Neural cell (in vitro differentiated cells): Measurements from ENCODE around the gene ARHGEF38. TPM values are rescaled to one million over a fixed set of nuclear protein-coding genes. Genes with fewer than 3 reads are reported as not detected.

Experiments
- H2AFZ ChIP-seq: fragments of 200-600, 300-800 bp; sonication (generic), shearing (Covaris generic); 2 replicates; pipeline ENCODE4 v1.6.0; 2014; ENCODE audit warnings: low read depth, mild to moderate bottlenecking, antibody characterized with exemption, low read length, moderate library complexity
- H3F3A ChIP-seq: fragments of 200-600 bp; shearing (Covaris generic); 2 replicates; pipeline ENCODE4 v1.6.1; 2016; ENCODE audit warnings: mild to moderate bottlenecking, moderate library complexity, mixed read lengths, antibody characterized with exemption, low read length; ENCODE audit not compliant: insufficient read depth, poor library complexity, severe bottlenecking
- H3K27ac ChIP-seq: fragments of 200-600, 300-800 bp; sonication (generic), shearing (Covaris generic); 2 replicates; pipeline ENCODE4 v1.5.1; 2014; ENCODE audit warnings: mild to moderate bottlenecking, low read length, moderate library complexity
- H3K27me3 ChIP-seq: fragments of 300-800, 200-600 bp; sonication (generic), shearing (Covaris generic); 2 replicates; pipeline ENCODE4 v1.6.0; 2014; ENCODE audit warnings: mild to moderate bottlenecking, low read depth, low read length, moderate library complexity; ENCODE audit not compliant: insufficient read depth
- H3K36me3 ChIP-seq: fragments of 300-800, 200-600 bp; sonication (generic), shearing (Covaris generic); 2 replicates; pipeline ENCODE4 v1.5.1; 2014; ENCODE audit warnings: mild to moderate bottlenecking, antibody characterized with exemption, low read length, moderate library complexity; ENCODE audit not compliant: insufficient read depth
- H3K4me2 ChIP-seq: fragments of 300-800, 200-600 bp; sonication (generic), shearing (Covaris generic); 2 replicates; pipeline ENCODE4 v1.6.0; 2014; ENCODE audit warnings: mild to moderate bottlenecking, low read length
- H3K4me3 ChIP-seq: fragments of 300-800, 200-600 bp; sonication (generic), shearing (Covaris generic); 2 replicates; pipeline ENCODE4 v1.5.1; 2014; ENCODE audit warnings: mild to moderate bottlenecking, low read length, moderate library complexity
- H3K79me2 ChIP-seq: fragments of 200-600 bp; shearing (Covaris generic); replicated peaks from 2 replicates; pipeline ENCODE4 v1.6.0; 2014; ENCODE audit warnings: mild to moderate bottlenecking, low read length, moderate library complexity; ENCODE audit not compliant: insufficient read depth
- H3K9ac ChIP-seq: fragments of 300-800, 200-600 bp; sonication (generic), shearing (Covaris generic); 2 replicates; pipeline ENCODE4 v1.6.1; 2016; ENCODE audit warnings: mild to moderate bottlenecking, low read length, mixed read lengths
- H3K9me2 ChIP-seq: fragments of 200-600 bp; shearing (Covaris generic); 2 replicates; pipeline ENCODE4 v1.6.1; 2016; ENCODE audit warnings: mild to moderate bottlenecking, low read length, mixed read lengths; ENCODE audit not compliant: insufficient read depth
- H3K9me3 ChIP-seq: fragments of 200-600, 300-800 bp; sonication (generic), shearing (Covaris generic); 2 replicates; pipeline ENCODE4 v1.6.1; 2016; ENCODE audit warnings: mild to moderate bottlenecking, mixed run types, low read length, moderate library complexity, mixed read lengths
- H4K20me1 ChIP-seq: fragments of 200-600 bp; shearing (Covaris generic); 2 replicates; pipeline ENCODE4 v1.6.1; 2016; ENCODE audit warnings: mild to moderate bottlenecking, mixed run types; ENCODE audit not compliant: insufficient read depth
- EP300 ChIP-seq: fragments of 450-650 bp; conservative IDR thresholded peaks from 2 replicates; pipeline ENCODE4 v1.6.1; 2014; ENCODE audit warnings: antibody characterized with exemption, mild to moderate bottlenecking, moderate library complexity; ENCODE audit not compliant: poor library complexity, severe bottlenecking
- EZH2 ChIP-seq: fragments of 200-600, 300-800 bp; shearing (Covaris generic), sonication (generic); IDR thresholded peaks from 2 replicates; pipeline ENCODE4 v1.6.1; 2014; ENCODE audit warnings: antibody characterized with exemption, low read length, borderline replicate concordance, mild to moderate bottlenecking; ENCODE audit not compliant: insufficient read depth, poor library complexity, severe bottlenecking
- MXI1 ChIP-seq: fragments of 450-650 bp; conservative IDR thresholded peaks from 2 replicates; pipeline ENCODE4 v1.6.1; 2014; ENCODE audit warnings: antibody characterized with exemption, mild to moderate bottlenecking; ENCODE audit not compliant: poor library complexity, severe bottlenecking
- POLR2AphosphoS5 ChIP-seq: IDR thresholded peaks from 2 replicates; pipeline ENCODE4 v1.6.1; 2012
- RAD21 ChIP-seq: fragments of 450-650 bp; conservative IDR thresholded peaks from 2 replicates; pipeline ENCODE4 v1.6.1; 2014; ENCODE audit warnings: antibody characterized with exemption, mild to moderate bottlenecking, moderate library complexity
- SMC3 ChIP-seq: fragments of 450-650 bp; conservative IDR thresholded peaks from 2 replicates; pipeline ENCODE4 v1.6.1; 2014; ENCODE audit warnings: antibody characterized with exemption, mild to moderate bottlenecking, moderate library complexity; ENCODE audit not compliant: poor library complexity
- TAF1 ChIP-seq: IDR thresholded peaks from 2 replicates; pipeline ENCODE4 v1.6.1; 2012; ENCODE audit warnings: low read depth
- polyA plus RNA-seq: library from polyadenylated mRNA; depleted of rRNA; stranded (reverse); fragments of >200 nt; gene quantifications from 2 replicates; pipeline ENCODE4 v1.2.3, GENCODE V29; 2014
- TF ChIP-seq, protein P1 (sequence below): IDR thresholded peaks from 2 replicates; pipeline ENCODE4 v1.6.1; 2012; ENCODE audit warnings: borderline replicate concordance
- TF ChIP-seq, protein P2 (sequence below): fragments of 450-650 bp; IDR thresholded peaks from 2 replicates; pipeline ENCODE4 v1.5.1; 2014; ENCODE audit warnings: antibody characterized with exemption, mild to moderate bottlenecking, moderate library complexity; ENCODE audit not compliant: poor library complexity, severe bottlenecking

Gene ARHGEF38
- polyA plus RNA-seq, 1 donor from 2014 or later = not detected

DNA sequence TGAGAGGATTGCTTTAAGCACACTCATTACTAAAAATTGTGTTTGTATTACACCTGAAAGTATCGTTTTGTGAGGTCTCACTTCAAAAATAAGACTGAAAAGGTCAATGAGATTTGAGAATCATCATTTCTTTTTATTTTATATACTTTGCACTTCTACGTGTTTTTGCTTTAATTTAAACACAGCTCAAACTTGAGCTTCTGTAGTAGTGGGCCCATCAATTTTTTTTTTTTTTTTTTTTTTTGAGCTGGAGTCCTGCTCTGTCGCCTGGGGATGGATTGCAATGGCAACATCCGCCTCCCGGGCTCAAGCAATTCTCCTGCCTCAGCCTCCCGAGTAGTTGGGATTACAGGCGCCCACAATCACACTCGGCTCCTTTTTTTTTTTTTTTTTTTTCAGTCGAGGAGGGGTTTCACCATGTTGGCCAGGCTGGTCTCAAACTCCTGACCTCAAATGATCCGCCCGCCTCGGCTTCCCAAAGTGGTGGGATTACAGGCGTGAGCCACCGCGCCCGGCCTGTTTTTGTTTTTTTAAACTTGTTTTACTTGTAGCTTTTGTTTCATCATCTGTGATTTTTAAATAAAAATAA is 157.7 kb downstream of the ARHGEF38 start:
- Histone ChIP-seq H3K4me3 (peak overlapping the region; percentile 88), H4K20me1 (no peaks in the 10 kb centered on the region), H2AFZ (no peak overlapping the region), H3F3A (peaks cover 8% of the 10 kb centered on the region), H3K9me3 (no peaks in the 10 kb centered on the region), H3K27ac (no peak overlapping the region), H3K4me2 (peak overlapping the region; percentile 89), H3K27me3 (no peaks in the 10 kb centered on the region), H3K36me3 (no peaks in the 10 kb centered on the region), H3K9ac (no peak overlapping the region), H3K9me2 (no peaks in the 10 kb centered on the region), H3K79me2 (peaks cover 54% of the 10 kb centered on the region)
- TF ChIP-seq EZH2 (no peak), POLR2AphosphoS5 (no peak), RAD21 (no peak), MXI1 (no peak), EP300 (no peak), TAF1 (no peak), SMC3 (no peak)
- TF ChIP-seq, protein P1, sequence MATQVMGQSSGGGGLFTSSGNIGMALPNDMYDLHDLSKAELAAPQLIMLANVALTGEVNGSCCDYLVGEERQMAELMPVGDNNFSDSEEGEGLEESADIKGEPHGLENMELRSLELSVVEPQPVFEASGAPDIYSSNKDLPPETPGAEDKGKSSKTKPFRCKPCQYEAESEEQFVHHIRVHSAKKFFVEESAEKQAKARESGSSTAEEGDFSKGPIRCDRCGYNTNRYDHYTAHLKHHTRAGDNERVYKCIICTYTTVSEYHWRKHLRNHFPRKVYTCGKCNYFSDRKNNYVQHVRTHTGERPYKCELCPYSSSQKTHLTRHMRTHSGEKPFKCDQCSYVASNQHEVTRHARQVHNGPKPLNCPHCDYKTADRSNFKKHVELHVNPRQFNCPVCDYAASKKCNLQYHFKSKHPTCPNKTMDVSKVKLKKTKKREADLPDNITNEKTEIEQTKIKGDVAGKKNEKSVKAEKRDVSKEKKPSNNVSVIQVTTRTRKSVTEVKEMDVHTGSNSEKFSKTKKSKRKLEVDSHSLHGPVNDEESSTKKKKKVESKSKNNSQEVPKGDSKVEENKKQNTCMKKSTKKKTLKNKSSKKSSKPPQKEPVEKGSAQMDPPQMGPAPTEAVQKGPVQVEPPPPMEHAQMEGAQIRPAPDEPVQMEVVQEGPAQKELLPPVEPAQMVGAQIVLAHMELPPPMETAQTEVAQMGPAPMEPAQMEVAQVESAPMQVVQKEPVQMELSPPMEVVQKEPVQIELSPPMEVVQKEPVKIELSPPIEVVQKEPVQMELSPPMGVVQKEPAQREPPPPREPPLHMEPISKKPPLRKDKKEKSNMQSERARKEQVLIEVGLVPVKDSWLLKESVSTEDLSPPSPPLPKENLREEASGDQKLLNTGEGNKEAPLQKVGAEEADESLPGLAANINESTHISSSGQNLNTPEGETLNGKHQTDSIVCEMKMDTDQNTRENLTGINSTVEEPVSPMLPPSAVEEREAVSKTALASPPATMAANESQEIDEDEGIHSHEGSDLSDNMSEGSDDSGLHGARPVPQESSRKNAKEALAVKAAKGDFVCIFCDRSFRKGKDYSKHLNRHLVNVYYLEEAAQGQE = no peak
- TF ChIP-seq, protein P2, sequence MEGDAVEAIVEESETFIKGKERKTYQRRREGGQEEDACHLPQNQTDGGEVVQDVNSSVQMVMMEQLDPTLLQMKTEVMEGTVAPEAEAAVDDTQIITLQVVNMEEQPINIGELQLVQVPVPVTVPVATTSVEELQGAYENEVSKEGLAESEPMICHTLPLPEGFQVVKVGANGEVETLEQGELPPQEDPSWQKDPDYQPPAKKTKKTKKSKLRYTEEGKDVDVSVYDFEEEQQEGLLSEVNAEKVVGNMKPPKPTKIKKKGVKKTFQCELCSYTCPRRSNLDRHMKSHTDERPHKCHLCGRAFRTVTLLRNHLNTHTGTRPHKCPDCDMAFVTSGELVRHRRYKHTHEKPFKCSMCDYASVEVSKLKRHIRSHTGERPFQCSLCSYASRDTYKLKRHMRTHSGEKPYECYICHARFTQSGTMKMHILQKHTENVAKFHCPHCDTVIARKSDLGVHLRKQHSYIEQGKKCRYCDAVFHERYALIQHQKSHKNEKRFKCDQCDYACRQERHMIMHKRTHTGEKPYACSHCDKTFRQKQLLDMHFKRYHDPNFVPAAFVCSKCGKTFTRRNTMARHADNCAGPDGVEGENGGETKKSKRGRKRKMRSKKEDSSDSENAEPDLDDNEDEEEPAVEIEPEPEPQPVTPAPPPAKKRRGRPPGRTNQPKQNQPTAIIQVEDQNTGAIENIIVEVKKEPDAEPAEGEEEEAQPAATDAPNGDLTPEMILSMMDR = no peak

DNA sequence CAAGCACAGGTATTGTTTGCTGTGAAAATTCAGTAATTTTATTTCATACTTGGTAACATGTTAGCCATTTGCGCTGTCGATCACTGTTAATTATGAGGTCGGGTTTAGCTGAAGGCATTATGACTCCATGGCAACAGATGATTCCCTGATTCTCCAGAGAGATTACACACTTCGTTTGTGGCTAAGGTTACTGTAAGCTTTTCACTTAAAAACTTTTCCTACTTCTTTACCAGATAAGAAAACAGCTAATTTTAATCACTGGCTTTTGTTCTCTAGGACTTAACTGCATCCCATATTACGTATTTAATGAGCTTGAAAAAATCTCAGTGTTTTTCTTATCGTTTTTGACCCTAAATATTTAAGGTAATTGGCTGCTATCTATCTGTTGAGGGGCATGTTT is 158.3 kb downstream of the ARHGEF38 start:
- no peaks in the 10 kb centered on the region for H3K9me3 ChIP-seq
- TF ChIP-seq, protein P2 = no peak
- TF ChIP-seq EP300 (no peak), POLR2AphosphoS5 (no peak), TAF1 (no peak), MXI1 (no peak), RAD21 (no peak), EZH2 (no peak), SMC3 (no peak)
- TF ChIP-seq, protein P1 = no peak
- H3K4me2 ChIP-seq = no peak overlapping the region
- H3K4me3 ChIP-seq = peak overlapping the region; percentile 30
- no peaks in the 10 kb centered on the region for H3K36me3 ChIP-seq
- H3K27me3 ChIP-seq = no peaks in the 10 kb centered on the region
- no peak overlapping the region for H3K9ac ChIP-seq
- no peak overlapping the region for H2AFZ ChIP-seq
- H3K9me2 ChIP-seq = no peaks in the 10 kb centered on the region
- no peaks in the 10 kb centered on the region for H4K20me1 ChIP-seq
- no peak overlapping the region for H3K27ac ChIP-seq
- peaks cover 55% of the 10 kb centered on the region for H3K79me2 ChIP-seq
- H3F3A ChIP-seq = peaks cover 8% of the 10 kb centered on the region
